SJCRH30 (cell line): Measurements from ENCODE around the gene ITGB4. TPM values are rescaled to one million over a fixed set of nuclear protein-coding genes. Genes with fewer than 3 reads are reported as not detected.
"Not testable (repeated sequence)": the region's sequence is repeated elsewhere in the genome, so short reads cannot be mapped to it uniquely, and the experiment has no call there.

ENCODE experiments used
- DNase-seq, 2 experiments: peaks; one replicate each; pipeline ENCODE4 v3.0.0-alpha.2; 2015 to 2020
- H3K27ac ChIP-seq: fragments of 250-450 bp; sonication (Bioruptor Pico); 2 replicates; pipeline ENCODE4 v1.5.1; 2020; ENCODE audit warnings: mild to moderate bottlenecking, moderate library complexity
- H3K27me3 ChIP-seq: fragments of 250-450 bp; sonication (Bioruptor Pico); 2 replicates; pipeline ENCODE4 v1.5.1; 2020; ENCODE audit warnings: mild to moderate bottlenecking, moderate library complexity
- H3K36me3 ChIP-seq: fragments of 250-450 bp; sonication (Bioruptor Pico); 2 replicates; pipeline ENCODE4 v1.5.1; 2020; ENCODE audit warnings: mild to moderate bottlenecking, moderate library complexity
- H3K4me1 ChIP-seq: fragments of 250-450 bp; sonication (Bioruptor Pico); 2 replicates; pipeline ENCODE4 v1.5.1; 2020; ENCODE audit warnings: mild to moderate bottlenecking, moderate library complexity
- H3K4me3 ChIP-seq: fragments of 250-450 bp; sonication (Bioruptor Pico); 2 replicates; pipeline ENCODE4 v1.5.1; 2020; ENCODE audit warnings: mild to moderate bottlenecking, moderate library complexity
- H3K9me3 ChIP-seq: fragments of 250-450 bp; sonication (Bioruptor Pico); replicated peaks from 2 replicates; pipeline ENCODE4 v1.5.1; 2020; ENCODE audit warnings: mild to moderate bottlenecking, moderate library complexity
- total RNA-seq: library from RNA; depleted of rRNA; stranded (reverse); fragments of >200 nt; shearing (Covaris generic); gene quantifications from 2 replicates; pipeline ENCODE4 v1.2.3, GENCODE V29; 2014

The ITGB4 gene
- total RNA-seq, 1 experiment from 2014 or later: 8.8 TPM

DNA sequence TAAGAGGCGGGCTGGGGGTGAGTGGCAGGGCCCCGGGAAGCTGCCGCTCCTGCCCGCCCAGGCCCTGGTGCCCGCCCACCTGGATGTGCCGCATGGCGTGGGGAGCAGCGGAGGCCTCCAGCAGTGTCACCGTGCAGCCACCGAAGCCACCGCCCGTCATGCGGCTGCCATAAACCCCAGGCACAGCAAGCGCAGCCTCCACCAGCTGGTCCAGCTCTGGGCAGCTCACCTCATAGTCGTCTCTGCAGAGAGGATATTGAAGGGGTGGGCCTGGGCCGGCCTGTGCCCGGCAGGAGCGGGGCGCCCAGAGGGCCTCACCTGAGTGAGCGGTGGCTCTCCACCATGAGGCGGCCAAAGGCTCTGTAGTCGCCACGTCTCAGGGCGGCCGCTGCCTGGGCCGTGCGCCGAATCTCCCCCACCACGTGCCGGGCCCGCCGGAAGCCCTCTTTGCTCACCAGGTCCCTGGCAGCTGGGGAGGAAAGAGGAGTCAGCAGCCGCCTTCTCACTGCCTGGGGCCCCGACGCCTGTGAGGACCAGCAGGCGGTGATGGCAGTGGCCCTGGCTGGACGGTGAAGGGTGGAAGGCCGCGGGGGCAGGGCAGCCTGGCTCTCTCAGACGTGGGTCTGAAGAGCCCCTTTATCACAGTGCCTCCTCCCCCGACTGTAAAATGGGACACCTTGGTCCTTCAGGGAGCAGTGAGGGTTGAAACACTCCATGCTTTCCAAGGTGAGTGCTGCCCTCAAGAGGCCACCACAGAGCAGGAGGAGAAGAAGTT, 37.1 kb downstream of the ITGB4 start:
- Histone ChIP-seq H3K27ac (no peak overlapping the region), H3K4me1 (peaks cover 28% of the 10 kb centered on the region), H3K4me3 (no peak overlapping the region), H3K36me3 (no peaks in the 10 kb centered on the region), H3K27me3 (no peaks in the 10 kb centered on the region), H3K9me3 (no peaks in the 10 kb centered on the region)
- no peak for DNase-seq

DNA sequence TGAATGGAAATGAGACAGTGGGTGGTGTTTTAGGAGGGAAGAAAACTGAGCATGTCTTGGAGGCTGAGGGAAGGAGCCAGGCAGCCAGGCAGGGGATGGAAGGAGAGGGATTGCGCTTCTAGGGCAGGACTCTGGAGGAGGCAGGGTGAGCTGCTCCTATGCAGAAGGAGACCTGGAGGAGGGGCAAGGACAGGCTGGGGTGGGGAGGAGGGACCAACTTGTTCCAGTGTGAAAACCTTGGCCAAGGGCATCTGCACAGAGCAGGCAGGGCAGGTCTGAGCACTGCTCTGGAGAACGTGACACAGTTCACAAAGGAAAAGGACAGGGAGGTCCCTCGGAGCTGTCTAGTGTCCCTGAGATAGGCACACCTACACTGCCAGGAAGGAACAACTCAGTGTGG, 38.2 kb downstream of the ITGB4 start:
- no peak for DNase-seq
- Histone ChIP-seq H3K27ac (no peak overlapping the region), H3K27me3 (no peaks in the 10 kb centered on the region), H3K4me1 (peaks cover 25% of the 10 kb centered on the region), H3K9me3 (no peaks in the 10 kb centered on the region), H3K4me3 (no peak overlapping the region), H3K36me3 (no peaks in the 10 kb centered on the region)

DNA sequence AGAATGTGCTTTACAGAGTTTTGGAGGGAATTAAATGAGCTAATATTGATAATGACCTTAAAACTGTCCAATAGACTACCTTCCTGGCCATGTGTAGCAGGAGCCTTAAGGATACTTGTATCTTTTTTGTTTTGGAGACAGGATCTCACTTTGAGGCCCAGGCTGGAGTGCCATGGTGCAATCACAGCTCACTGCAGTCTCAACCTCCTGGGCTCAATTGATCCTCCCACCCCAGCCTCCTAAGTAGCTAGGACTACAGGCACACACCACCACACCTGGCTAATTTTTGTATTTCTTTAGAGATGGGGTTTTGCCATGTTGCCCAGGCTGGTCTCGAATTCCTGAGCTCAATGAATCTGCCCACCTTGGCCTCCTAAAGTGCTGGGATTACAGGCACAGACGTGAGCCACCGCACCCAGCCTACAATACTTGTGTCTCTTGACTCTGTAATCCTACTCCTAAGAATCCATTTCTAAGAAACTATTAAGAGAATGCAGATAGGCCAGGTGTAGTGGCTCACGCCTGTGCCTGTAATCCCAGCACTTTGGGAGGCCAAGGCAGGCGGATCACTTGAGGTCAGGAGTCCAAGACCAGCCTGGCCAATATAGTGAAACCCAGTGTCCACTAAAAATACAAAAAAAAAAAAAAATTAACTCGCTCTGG, 38.9 kb downstream of the ITGB4 start:
- peaks cover 19% of the 10 kb centered on the region for H3K4me1 ChIP-seq
- DNase-seq, H3K36me3 ChIP-seq, H3K27ac ChIP-seq, H3K27me3 ChIP-seq, H3K9me3 ChIP-seq, H3K4me3 ChIP-seq: not testable (repeated sequence)

DNA sequence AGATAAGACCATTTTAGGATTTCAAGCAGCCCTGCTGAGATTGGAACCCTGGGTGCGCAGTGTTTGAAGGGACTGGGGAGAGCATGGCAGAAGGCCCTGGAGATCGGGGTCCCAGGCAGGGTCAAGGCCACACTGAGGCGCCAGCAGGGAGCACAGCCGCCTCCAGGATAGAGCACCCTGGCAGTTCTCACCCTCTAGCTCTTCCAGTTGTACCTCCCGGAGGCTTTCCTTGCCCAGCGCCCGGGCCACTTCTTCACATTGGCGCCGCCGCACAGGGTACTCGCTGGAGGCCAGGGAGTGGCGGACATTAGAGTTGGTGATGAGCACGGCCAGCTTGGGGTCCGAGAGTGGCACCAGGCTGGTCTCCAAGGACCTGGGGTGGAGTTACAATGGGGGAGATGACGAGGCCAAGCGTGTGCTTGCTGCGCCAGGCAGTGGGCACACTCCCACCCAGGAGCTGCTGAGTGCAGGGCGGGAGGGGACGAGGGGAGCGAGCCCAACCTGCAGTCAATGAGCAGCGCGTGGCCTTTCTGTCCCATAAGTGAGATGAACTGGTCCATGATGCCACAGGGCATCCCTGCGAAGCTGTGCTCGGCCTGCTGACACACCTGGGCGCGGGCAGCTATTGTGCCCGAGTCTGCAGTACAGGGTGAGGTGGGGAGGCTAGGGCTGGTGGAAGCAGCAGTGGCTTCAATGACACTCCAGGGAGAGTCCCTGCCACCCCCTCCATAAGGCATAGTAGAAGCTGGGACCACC, 41.4 kb downstream of the ITGB4 start:
- Histone ChIP-seq H3K27ac (no peak overlapping the region), H3K4me1 (peaks cover 7% of the 10 kb centered on the region; the same call in 1 of the 2 replicates), H3K36me3 (no peaks in the 10 kb centered on the region), H3K4me3 (no peak overlapping the region), H3K9me3 (no peaks in the 10 kb centered on the region), H3K27me3 (no peaks in the 10 kb centered on the region)
- no peak for DNase-seq

DNA sequence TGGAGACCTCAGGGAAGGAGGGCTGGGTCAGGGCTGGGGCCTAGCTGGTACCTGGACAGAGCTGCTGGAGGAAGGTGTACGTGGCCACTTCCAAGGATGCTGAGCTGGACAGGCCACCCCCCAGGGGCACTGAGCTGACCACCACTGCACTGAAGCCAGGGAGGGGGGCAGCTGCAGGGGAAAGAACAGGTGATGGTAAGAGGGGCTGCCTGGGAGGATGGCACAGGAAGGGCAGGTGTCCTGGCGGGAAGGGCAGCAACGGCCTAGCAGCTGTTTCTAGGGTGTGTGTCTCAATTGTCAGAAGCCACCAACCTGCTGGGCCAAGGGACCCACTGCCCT, 42.0 kb downstream of the ITGB4 start:
- no peak for DNase-seq

DNA sequence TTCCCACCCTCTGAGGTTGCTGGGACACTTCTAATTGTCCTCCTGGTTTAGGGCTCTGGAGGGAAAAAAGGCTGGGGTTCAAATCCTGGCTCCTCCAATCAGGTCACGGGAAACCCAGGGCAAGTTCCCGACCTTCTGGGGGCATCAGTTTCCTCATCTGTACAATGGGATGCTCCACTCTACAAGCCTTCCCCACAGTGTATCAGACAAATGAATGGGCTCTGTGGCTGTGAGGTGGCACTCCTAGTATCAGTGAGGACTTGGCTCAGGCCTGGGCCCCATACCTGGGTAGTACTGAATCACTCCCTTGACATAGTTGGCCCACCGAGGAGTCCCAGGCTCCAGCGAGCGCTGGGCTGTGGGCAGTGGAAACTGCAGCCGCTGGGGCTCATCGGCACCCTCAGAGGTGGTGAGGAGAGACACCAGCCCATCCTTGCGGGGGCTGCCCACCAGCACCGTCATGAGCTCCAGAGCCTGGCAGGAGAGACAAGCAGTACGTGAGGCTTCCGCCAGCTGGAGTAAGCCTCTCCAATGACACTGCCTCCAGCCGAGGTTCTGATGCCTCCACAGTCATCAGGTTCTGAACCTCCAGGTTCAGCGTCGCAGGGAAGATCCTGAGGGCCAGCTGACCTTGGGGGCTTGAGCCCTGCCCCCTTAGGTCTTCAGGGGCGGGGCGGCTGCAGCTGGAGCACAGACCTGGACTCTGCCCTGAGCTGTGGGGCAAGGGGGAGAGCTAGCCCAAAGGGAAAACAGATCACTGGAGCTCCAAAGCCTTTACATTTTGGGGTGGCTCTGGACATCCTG, 42.6 kb downstream of the ITGB4 start:
- no peak overlapping the region for H3K27ac ChIP-seq
- DNase-seq: no peak
- H3K36me3 ChIP-seq: no peaks in the 10 kb centered on the region
- no peaks in the 10 kb centered on the region for H3K27me3 ChIP-seq
- peaks cover 7% of the 10 kb centered on the region for H3K4me1 ChIP-seq
- peak overlapping the region; percentile 63 for H3K4me3 ChIP-seq
- no peaks in the 10 kb centered on the region for H3K9me3 ChIP-seq

More for the DNA sequence above, 42.0 kb downstream of the ITGB4 start:
- Histone ChIP-seq H3K36me3 (no peaks in the 10 kb centered on the region), H3K27me3 (no peaks in the 10 kb centered on the region), H3K9me3 (no peaks in the 10 kb centered on the region), H3K4me3 (no peak overlapping the region), H3K4me1 (peaks cover 7% of the 10 kb centered on the region), H3K27ac (no peak overlapping the region)

DNA sequence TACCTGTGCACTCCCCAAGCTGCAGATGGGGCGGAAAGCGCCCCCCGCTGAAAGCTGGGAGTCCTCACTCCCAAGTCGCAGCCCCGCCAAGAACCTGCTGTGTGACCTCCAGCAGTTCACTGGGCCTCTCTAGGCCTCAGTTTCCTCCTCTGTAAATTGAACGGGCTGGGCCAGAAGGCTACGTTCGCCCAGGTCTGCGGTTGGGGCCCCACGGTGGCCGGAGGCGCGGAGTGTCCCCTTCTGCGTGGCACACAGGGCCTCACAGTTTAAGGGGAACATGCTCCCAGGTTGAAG, 43.1 kb downstream of the ITGB4 start:
- Histone ChIP-seq H3K27me3 (no peaks in the 10 kb centered on the region), H3K4me3 (peak overlapping the region; percentile 63), H3K4me1 (peaks cover 7% of the 10 kb centered on the region), H3K27ac (peak overlapping the region; percentile 34), H3K36me3 (no peaks in the 10 kb centered on the region), H3K9me3 (no peaks in the 10 kb centered on the region)
- DNase-seq: no peak

DNA sequence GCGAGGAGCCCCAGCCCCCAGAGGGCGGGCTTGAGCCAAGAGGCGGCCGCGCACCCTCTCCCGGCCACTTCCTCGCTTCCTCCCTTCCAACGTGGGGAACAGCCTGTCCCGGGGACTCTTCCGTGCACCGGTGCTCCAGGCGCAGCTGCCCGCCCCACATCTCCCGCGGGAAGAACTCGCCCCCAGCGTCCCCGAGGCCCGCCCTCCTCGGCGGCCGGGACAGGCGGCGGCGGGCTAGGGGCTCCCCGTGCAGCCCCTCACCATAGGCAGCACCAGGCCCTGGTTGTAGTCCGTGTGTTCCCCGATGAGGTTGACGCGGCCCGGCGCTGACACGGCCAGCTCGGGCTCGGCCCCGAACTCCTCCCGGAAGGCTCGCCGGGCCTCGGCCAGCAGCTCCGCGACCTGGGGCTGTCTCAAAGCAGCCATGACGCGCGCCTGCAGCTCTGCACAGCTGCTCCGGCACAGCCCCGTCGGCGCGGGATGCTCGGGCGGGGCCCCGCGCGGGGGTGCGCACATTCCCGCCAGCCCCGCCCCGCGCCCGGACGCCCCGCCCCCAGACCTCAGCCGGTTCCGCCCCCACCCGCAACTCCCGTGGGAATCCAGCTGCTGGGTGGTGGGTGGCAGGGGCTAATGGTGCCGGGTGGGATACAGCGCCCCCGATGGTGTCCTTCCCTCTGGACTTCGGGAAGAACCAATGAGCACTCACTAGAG, 43.6 kb downstream of the ITGB4 start, which contains the start of gene GALK1:
TSS of gene GALK1 (minus strand) at position 482 of the 711 bp plus-strand sequence. CDS start at position 426, 56 bp downstream.
- Histone ChIP-seq H3K9me3 (no peaks in the 10 kb centered on the region), H3K36me3 (no peaks in the 10 kb centered on the region), H3K4me1 (peaks cover 7% of the 10 kb centered on the region), H3K27me3 (no peaks in the 10 kb centered on the region), H3K27ac (peak within 1 kb of the TSS; percentile 34), H3K4me3 (peak within 1 kb of the TSS; percentile 63)
- peak; percentile 84 for DNase-seq

DNA sequence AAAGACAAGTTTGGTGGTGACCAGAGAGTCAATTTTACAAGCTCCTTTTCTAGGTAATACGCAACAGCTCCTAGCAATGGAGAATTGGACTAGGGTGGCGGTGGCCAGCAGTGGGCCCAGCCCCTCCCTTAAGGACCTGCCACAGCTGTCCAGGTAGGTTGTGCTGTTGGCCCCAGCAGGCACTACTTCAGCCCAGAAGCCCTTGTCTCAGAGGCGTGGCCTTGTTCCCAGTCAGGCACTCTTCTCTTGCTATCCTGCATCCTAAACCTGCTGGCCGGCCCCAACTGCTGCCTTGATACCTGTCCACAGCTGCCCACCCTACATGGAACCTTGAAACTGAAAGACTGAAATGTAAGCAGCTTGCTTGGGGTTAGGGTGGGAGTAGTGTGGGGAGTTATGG, 44.7 kb downstream of the ITGB4 start:
- no peak overlapping the region for H3K27ac ChIP-seq
- H3K36me3 ChIP-seq: no peaks in the 10 kb centered on the region
- H3K9me3 ChIP-seq: no peaks in the 10 kb centered on the region
- H3K4me1 ChIP-seq: peaks cover 7% of the 10 kb centered on the region
- DNase-seq: no peak
- H3K4me3 ChIP-seq: no peak overlapping the region
- no peaks in the 10 kb centered on the region for H3K27me3 ChIP-seq

DNA sequence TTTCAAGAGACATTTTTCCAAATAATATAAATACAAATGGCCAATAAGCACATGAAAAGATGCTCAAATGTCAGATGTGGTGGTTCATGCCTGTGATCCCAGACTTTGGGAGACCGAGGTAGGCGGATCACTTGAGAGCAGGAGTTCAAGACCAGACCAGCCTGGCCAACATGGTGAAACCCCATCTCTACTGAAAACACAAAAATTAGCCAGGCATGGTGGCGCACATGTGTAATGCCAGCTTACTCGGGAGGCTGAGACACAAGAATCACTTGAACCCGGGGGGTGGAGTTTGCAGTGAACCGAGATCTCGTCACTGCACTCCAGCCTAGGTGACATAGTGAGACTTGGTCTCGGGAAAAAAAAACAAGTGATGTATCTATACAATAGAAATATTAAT, 46.6 kb downstream of the ITGB4 start:
- DNase-seq: no peak
- Histone ChIP-seq H3K36me3 (no peaks in the 10 kb centered on the region), H3K9me3 (no peaks in the 10 kb centered on the region), H3K4me3 (no peak overlapping the region), H3K27me3 (no peaks in the 10 kb centered on the region), H3K27ac (no peak overlapping the region), H3K4me1 (peaks cover 20% of the 10 kb centered on the region)

DNA sequence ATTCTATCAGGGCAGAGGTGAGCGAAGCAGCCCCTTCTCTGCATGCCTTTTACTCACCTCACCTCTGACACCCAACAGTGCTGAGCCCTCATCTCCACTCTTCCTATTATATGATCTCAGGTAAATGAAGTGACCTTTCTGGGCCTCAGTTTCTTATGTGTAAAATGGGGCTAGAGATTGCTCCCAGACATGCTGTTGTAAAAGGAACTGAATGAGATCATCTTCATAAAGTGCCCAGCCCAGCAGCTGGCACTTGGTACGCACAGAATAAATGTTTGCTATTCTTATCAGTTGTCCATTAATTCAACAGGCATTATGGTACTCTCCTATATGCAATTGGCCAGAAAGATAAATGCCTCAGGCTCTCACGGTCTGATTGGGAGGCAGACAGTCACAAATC, 48.3 kb downstream of the ITGB4 start:
- H3K27ac ChIP-seq: no peak overlapping the region
- no peak for DNase-seq
- H3K27me3 ChIP-seq: no peaks in the 10 kb centered on the region
- H3K4me1 ChIP-seq: peaks cover 31% of the 10 kb centered on the region
- H3K9me3 ChIP-seq: no peaks in the 10 kb centered on the region
- no peaks in the 10 kb centered on the region for H3K36me3 ChIP-seq
- no peak overlapping the region for H3K4me3 ChIP-seq

DNA sequence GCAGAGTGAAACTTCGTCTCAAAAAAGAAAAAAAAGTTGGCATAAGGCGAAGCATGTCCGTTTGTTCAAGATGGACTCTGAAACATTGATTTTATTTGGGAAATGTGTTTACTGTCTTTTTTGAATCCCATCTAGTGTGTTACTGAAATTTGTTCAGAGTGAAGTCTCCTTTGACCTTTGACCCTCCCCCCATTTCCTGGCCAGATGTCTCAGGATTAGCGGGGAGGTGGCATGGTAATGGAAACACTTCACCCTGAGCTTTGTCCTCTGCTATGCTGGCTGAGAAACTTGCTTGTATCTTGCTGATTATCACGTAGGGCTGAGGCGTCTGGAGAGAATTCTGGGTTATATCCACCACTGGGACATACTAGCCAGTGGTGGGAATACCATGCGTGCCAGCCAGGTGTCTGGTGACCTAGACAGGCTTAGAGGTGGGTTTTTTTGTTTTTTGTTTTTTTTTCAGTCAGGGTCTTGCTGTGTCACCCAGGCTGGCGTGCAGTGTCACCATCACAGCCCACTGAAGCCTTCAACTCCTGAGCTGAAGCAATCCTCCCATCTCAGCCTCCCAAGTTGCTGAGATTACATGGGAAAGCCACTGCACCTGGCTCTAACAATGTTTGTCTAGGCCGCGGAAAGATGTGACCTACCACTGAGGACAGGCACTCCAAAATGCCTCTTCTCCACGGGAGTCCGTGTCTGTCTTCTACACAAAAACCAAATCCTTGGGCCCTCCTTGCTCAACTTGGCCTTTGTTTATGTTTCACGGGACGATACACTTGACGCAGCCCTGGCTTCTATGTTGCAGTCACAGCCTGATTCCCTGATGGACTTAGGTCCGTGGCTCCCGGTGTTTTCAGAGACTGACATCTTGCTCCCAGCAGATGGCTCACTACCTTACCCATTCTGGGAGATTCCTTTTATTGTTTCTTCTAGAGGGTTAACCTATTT, 50.3 kb downstream of the ITGB4 start:
- H3K4me1 ChIP-seq: peaks cover 29% of the 10 kb centered on the region
- H3K27me3 ChIP-seq: no peaks in the 10 kb centered on the region
- no peaks in the 10 kb centered on the region for H3K9me3 ChIP-seq
- H3K27ac ChIP-seq: no peak overlapping the region
- no peak for DNase-seq
- no peak overlapping the region for H3K4me3 ChIP-seq
- H3K36me3 ChIP-seq: peaks cover 16% of the 10 kb centered on the region

DNA sequence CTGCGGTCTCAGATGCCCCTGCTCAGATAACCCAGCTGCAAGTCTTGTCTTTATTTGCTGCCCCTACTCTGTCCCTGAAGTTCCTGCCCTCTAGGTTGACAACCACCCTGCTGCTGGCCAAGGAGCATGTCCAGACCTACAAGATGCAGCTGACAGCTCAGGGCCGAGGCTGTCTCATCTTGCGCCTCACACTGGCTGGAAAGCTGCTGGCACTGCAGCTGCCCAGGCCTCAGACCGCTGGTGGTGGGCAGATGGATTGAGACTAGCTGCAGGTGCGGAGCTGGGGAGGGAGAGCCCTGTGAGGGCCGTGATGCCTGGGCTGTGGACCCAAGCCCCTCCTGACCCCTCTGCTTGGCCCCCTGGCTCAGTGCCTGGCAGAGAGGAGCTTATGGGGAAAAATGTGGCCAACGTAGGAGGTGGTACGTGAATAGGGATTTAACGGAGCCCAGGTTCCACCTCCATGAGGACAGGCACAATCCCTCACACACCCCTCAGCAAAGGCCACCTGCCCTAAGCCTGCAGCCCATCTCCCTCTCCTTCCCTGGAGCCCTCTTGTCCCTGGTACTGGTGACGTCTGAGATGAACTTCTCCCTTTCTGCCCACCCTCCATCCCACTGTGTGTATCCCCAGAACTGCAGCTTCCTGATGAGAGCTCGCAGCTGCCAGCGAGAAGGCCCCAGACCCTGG, 52.0 kb downstream of the ITGB4 start:
- peak; percentile 62 to 71 for DNase-seq
- no peak overlapping the region for H3K4me3 ChIP-seq
- H3K4me1 ChIP-seq: peaks cover 32% of the 10 kb centered on the region
- H3K27me3 ChIP-seq: no peaks in the 10 kb centered on the region
- H3K27ac ChIP-seq: no peak overlapping the region
- peaks cover 33% of the 10 kb centered on the region for H3K36me3 ChIP-seq
- no peaks in the 10 kb centered on the region for H3K9me3 ChIP-seq
